AG09309 (cell line): Measurements from ENCODE around the gene KRTAP12-2.
"Not testable (repeated sequence)": the region's sequence is repeated elsewhere in the genome, so short reads cannot be mapped to it uniquely, and the experiment has no call there.

Experiments
- DNase-seq: peaks from one replicate; pipeline ENCODE4 v3.0.0-alpha.2; 2010; ENCODE audit warnings: low read depth
- H3K4me3 ChIP-seq: 2 replicates; pipeline ENCODE4 v1.5.1; 2011; ENCODE audit warnings: mild to moderate bottlenecking, low read depth, low read length, moderate library complexity; ENCODE audit not compliant: control insufficient read depth
- CTCF ChIP-seq: IDR thresholded peaks from 2 replicates; pipeline ENCODE4 v1.5.1; 2011; ENCODE audit warnings: mild to moderate bottlenecking, low read depth, low read length, inconsistent platforms; ENCODE audit not compliant: insufficient read depth, control insufficient read depth; ENCODE audit errors: missing control alignments

KRTAP12-2 gene

GRCh38 chr21:44664691-44665090, 2.0 kb downstream of the KRTAP12-2 start:
- H3K4me3 ChIP-seq: no peak overlapping the region
- TF ChIP-seq CTCF: no peak
- DNase-seq: no peak

GRCh38 chr21:44661567-44661966, 5.2 kb downstream of the KRTAP12-2 start:
- DNase-seq, H3K4me3 ChIP-seq: not testable (repeated sequence)

- no peak for DNase-seq
Measured at GRCh38 chr21:44658913-44659595, 7.7 kb downstream of the KRTAP12-2 start.

GRCh38 chr21:44658541-44658910, 8.2 kb downstream of the KRTAP12-2 start:
- no peak for DNase-seq
- no peak for TF ChIP-seq CTCF

More at GRCh38 chr21:44658913-44659595, 7.7 kb downstream of the KRTAP12-2 start:
- TF ChIP-seq CTCF: no peak
- no peak overlapping the region for H3K4me3 ChIP-seq

GRCh38 chr21:44657635-44658540, 8.8 kb downstream of the KRTAP12-2 start, which contains the start of gene KRTAP12-3:
TSS of gene KRTAP12-3 (plus strand) at chr21:44657932. CDS start at chr21:44657980, 48 bp downstream.
- no peak for DNase-seq
- no peak for TF ChIP-seq CTCF

More at GRCh38 chr21:44658541-44658910, 8.2 kb downstream of the KRTAP12-2 start:
- no peak overlapping the region for H3K4me3 ChIP-seq

GRCh38 chr21:44656868-44657267, 9.9 kb downstream of the KRTAP12-2 start:
- no peak for DNase-seq
- no peak overlapping the region for H3K4me3 ChIP-seq
- no peak for TF ChIP-seq CTCF

More at GRCh38 chr21:44657635-44658540, 8.8 kb downstream of the KRTAP12-2 start, which contains the start of gene KRTAP12-3:
- no peak within 1 kb of the TSS for H3K4me3 ChIP-seq
